DMS114 treated with DMSO at 0.1 percent for 48 hours (cell line): ENCODE measurements around the gene ARHGDIG.

Source experiments
- DNase-seq: peaks from one replicate; lab custom pipeline; 2025; ENCODE audit not compliant: unreplicated experiment; lab: John Stamatoyannopoulos, UW

Gene ARHGDIG

DNA sequence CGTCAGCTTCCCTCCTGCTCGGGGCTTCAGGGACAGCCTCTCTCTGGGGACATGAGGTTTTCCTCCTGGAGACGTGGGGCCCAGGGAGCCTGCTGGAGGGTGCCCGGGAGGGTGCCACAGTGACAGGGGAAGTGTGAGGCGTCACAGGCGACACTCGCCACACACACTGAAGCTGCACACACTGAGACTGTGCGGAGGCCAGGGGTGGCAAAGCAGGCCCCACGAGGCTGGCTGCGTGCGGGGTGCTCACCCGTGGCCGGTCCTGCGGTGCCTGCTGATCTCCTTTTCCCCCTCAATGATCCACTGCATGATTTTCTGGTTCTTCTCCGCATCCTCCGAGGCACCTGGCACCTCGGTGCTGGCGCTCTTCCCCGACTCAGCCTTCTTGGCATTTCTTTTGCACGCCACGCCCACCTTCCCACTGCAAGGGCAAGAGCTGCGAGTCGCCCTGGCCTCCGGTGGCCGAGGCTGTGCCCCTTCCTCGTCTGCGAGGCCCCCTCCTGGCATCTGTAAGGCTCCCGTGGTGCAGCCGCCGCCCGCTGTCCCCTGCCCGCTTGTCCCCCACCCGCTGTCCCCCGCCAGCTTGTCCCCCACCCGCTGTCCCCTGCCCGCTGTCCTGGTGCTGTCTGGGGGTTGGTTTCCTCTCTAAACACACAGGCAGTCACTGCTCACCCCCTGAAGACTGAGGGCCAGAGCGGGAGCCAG, 16.6 kb downstream of the ARHGDIG start:
- no peak for DNase-seq

GRCh38 chr16:297832-298231, 17.4 kb downstream of the ARHGDIG start:
- DNase-seq: no peak

DNA sequence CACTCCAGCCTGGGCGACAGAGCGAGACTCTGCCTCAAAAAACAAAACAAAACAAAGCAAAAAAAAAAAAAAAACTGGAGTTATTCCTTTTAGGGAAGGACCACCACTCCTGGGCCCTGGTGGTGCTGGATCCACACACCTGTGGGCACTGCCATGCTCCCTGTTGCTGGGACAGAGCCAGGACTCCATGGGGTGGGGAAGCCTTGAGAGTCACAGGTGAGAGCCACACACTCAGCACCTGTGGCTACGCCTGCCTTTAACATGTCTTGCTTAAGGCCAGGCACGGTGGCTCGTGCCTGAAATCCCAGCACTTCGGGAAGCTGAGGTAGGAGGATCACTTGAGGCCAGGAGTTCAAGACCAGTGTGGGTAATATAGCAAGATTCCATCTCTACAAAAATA, 20.8 kb downstream of the ARHGDIG start:
- DNase-seq: no peak

DNA sequence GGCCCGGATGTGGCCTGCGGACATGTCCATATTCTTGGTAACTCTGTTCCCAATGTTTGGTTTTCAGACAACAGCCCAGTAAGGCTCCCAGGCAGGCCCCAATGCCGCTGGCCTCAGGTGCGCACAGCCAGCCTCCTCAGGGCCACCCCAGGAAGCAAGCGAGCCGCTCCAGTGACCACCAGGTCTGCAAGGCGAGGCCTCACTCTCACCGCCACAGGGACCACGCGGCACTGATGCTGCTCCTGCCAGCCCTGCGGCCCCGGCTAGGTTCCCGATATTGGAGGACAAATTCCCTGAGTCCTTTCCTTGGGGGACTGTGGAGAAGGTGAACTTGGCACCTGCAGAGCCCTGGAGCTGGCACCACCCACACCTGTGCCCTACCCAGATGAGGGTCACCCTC, 21.6 kb downstream of the ARHGDIG start:
- DNase-seq: no peak

DNA sequence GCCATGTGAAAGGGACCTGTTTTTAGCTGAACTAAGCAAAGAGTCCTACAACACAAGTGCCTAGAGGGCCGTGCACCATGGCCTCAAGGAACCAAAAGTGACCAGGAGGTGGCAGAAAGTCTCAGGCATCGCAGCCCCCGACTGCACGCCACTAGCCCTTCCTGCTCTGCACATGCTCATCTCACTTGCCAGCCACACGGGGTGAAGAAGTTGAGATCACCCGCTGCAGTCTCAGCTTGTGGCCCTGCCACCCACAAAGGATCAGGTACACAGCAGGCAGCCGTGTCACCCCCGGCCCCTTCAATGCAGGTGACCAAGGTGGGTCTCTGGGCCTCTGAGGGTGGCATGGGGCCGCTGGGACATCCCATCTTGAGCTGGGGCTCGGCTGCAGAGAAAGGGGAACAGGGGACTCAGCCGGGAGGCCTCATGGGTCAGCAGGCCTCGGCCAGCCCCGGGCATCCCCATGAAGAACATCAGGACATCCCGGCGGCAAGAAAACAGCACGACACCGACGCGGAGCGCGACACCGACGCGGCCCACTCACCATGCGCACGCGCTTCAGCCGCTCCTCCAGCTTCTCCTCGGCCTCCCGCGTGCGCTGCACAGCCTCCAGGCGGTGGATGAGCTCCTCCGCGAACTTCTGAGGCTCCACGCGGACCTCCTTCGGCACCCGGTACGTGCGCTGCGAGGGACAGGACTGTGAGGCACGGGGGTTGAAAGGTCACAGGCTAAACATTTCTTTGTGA, 23.5 kb downstream of the ARHGDIG start:
- DNase-seq: no peak

GRCh38 chr16:305916-306626, 25.7 kb downstream of the ARHGDIG start:
- no peak for DNase-seq

- DNase-seq: no peak
These were observed 26.6 kb downstream of the ARHGDIG start for GRCh38 chr16:306911-307370.

- DNase-seq: no peak
These were observed 27.4 kb downstream of the ARHGDIG start for GRCh38 chr16:307691-308312.

- no peak for DNase-seq
These were observed 29.1 kb downstream of the ARHGDIG start for GRCh38 chr16:309476-309875.

GRCh38 chr16:311725-312124, 31.3 kb downstream of the ARHGDIG start:
- no peak for DNase-seq

DNA sequence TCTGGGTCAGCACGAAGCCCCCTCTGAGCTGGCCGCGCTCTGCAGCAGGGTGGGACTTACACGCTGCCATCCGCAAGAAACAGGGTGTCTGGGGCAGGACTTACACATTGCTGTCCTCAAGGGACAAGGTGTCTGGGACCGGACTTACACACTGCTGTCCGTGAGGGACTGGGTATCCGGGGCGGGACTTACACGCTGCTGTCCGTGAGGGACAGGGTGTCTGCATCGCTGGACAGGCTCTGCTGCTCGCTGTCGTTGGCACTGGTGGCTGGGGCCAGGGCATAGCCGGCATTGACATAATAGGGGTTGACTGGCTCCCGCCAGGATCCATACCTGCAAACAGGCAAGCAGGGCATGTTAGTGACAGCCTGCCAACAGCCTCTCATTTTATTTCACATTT, 34.0 kb downstream of the ARHGDIG start:
- no peak for DNase-seq

DNA sequence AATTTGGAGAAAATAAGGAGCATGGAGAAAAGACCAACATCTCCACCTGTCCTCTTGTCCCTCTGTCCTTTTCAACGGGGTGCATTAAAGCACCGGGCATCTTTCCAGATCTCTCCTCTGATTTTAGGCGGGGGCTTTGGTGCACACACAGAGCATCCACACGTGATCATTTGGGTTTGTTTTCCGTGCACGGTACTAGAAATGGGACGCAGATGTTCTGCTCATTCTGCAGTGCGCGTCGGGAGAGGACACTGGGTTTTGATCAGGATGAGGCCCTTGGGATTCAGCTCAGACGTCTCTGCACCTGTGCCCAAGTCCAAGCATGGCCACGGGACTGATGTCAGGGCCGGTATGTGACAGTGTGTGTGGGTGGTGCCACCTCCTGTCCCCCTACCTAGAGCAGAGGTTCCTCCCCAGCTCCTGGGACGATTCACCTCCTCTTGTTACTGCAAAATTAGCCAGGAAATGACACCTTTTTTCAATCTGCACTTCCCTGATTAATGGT, 34.5 kb downstream of the ARHGDIG start:
- no peak for DNase-seq

- no peak for DNase-seq
These were observed 36.5 kb downstream of the ARHGDIG start for GRCh38 chr16:316741-317464.

DNA sequence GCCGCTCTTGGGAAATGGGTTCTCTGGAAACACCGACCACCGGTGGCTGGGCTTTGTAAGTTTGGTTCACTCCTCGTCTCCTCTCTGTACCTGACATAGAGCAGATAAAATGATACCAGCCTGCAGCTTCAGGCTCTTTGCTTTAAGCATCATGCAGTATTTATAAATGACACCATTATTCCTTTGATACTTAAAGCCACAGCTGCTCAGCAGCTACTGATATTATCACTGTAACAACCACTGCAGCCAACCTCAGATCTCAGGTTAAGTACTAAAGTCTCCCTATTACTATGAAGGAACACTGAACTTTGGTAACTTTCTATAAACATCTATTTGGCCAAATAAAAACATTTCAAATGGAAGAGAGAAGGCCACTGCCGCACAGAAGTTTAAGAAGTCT, 37.2 kb downstream of the ARHGDIG start:
- DNase-seq: no peak

- no peak for DNase-seq
These were observed 38.2 kb downstream of the ARHGDIG start for GRCh38 chr16:318628-319027.

- DNase-seq: no peak
These were observed 39.8 kb downstream of the ARHGDIG start for GRCh38 chr16:320206-320605.

DNA sequence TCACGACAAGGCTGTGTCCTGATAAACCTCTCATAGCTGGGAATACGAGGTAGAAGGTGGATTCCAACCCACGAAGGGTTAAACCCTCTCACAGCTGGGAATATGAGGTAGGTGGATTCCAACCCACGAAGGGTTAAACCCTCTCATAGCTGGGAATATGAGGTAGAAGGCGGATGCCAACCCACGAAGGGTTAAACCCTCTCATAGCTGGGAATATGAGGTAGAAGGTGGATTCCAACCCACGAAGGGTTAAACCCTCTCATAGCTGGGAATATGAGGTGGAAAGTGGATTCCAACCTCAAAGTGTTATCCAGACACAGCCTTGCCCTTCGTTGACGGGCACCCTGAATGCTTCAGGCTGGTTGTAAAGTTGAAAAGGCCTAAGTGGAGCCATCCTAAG, 41.1 kb downstream of the ARHGDIG start:
- DNase-seq: no peak

DNA sequence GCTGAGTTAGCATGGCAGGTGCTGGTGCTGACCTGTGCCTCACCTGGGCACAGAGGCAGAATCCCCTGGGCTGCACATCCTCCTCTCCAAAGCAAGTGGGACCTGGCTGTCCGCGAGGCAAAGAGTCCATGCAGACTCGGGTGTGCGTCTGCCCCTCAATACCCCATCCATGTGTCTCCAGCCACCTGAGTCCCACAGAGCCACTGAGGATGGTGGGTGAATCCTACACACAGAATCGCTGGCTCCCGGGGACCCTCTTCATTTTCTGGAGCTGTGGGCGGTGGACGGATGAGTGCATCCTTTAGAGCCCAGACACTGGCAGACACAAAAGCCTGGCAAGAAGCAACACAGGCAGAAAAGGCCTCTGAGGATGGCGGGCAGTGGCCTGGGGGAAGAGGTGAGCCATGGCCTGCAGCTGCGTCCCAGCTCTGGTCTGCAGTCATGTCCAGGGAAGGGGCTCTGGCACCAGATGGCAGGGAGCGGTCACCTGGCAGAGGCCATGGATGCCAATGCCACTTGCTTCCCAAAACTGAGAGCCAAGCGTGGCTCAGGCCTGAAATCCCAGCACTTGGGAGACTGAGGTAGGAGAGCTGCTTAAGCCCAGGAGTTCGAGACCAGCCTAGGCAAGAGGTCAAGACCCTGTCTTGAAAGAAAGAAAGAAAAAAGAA, 42.2 kb downstream of the ARHGDIG start:
- DNase-seq: no peak

- DNase-seq: no peak
These were observed 43.7 kb downstream of the ARHGDIG start for GRCh38 chr16:324201-324450.
